ENCODE measurements around the gene ECT2.
"Not testable (repeated sequence)": the region's sequence is repeated elsewhere in the genome, so short reads cannot be mapped to it uniquely, and the experiment has no call there.

The ECT2 gene

GRCh38 chr3:172710664-172711453 is 39.7 kb upstream of the ECT2 start, which contains the start of gene NCEH1:
Gene NCEH1 (minus strand): TSS chr3:172711067. CDS start chr3:172710984, 83 bp downstream.
- Histone ChIP-seq H3K27me3 (ENCODE audit: low read depth) (no peaks in the 10 kb centered on the region), H3K9me3 (no peaks in the 10 kb centered on the region), H3K36me3 (replicated peaks) (no peaks in the 10 kb centered on the region), H3K4me1 (peaks cover 3% of the 10 kb centered on the region; the same call in 1 of the 2 replicates), H3K4me3 (peak within 1 kb of the TSS; percentile 71)
- in situ Hi-C loops (cut with MboI; ENCODE audit: low sequenced_read_pairs) = no loop called here
- peak; percentile 93 to 96 for DNase-seq (ENCODE audit: low spot score in 2 of 2)

- in situ Hi-C loops (cut with MboI; ENCODE audit: low sequenced_read_pairs) = no loop called here
- no peak for DNase-seq (ENCODE audit: low spot score in 2 of 2)
- H3K4me3 ChIP-seq = peak overlapping the region; percentile 71
- peaks cover 3% of the 10 kb centered on the region; the same call in 1 of the 2 replicates for H3K4me1 ChIP-seq
- no peaks in the 10 kb centered on the region for H3K9me3 ChIP-seq
- H3K27me3 ChIP-seq (ENCODE audit: low read depth) = no peaks in the 10 kb centered on the region
- H3K36me3 ChIP-seq (replicated peaks) = no peaks in the 10 kb centered on the region
Observed at GRCh38 chr3:172711454-172711795, 39.1 kb upstream of the ECT2 start.

GRCh38 chr3:172713316-172713715 is 37.2 kb upstream of the ECT2 start:
- in situ Hi-C loops (cut with MboI; ENCODE audit: low sequenced_read_pairs) = no loop called here
- no peaks in the 10 kb centered on the region for H3K36me3 ChIP-seq (replicated peaks)
- no peaks in the 10 kb centered on the region for H3K27me3 ChIP-seq (ENCODE audit: low read depth)
- H3K9me3 ChIP-seq = no peaks in the 10 kb centered on the region
- no peak for DNase-seq (ENCODE audit: low spot score in 2 of 2)
- H3K4me3 ChIP-seq = no peak overlapping the region
- H3K4me1 ChIP-seq = peaks cover 3% of the 10 kb centered on the region; the same call in 1 of the 2 replicates

GRCh38 chr3:172716476-172716875 is 34.0 kb upstream of the ECT2 start:
- DNase-seq (ENCODE audit: low spot score in 2 of 2) = no peak
- Histone ChIP-seq H3K4me3 (no peak overlapping the region), H3K27me3 (ENCODE audit: low read depth) (no peaks in the 10 kb centered on the region), H3K36me3 (replicated peaks) (no peaks in the 10 kb centered on the region), H3K4me1 (peaks cover 18% of the 10 kb centered on the region), H3K9me3 (no peaks in the 10 kb centered on the region)
- in situ Hi-C loops (cut with MboI; ENCODE audit: low sequenced_read_pairs) = no loop called here

- DNase-seq (ENCODE audit: low spot score in 2 of 2) = no peak
- in situ Hi-C loops (cut with MboI; ENCODE audit: low sequenced_read_pairs) = no loop called here
Observed at GRCh38 chr3:172717493-172718088, 32.9 kb upstream of the ECT2 start.

GRCh38 chr3:172722536-172723040 is 27.9 kb upstream of the ECT2 start:
- DNase-seq (ENCODE audit: low spot score in 2 of 2); H3K27me3 ChIP-seq (ENCODE audit: low read depth); H3K9me3 ChIP-seq; H3K36me3 ChIP-seq (replicated peaks); H3K4me3 ChIP-seq; in situ Hi-C loops (cut with MboI; ENCODE audit: low sequenced_read_pairs): not testable (repeated sequence)
- peaks cover 18% of the 10 kb centered on the region for H3K4me1 ChIP-seq

More at GRCh38 chr3:172717493-172718088, 32.9 kb upstream of the ECT2 start:
- Histone ChIP-seq H3K4me1 (peaks cover 18% of the 10 kb centered on the region), H3K9me3 (no peaks in the 10 kb centered on the region), H3K4me3 (no peak overlapping the region), H3K27me3 (ENCODE audit: low read depth) (no peaks in the 10 kb centered on the region), H3K36me3 (replicated peaks) (no peaks in the 10 kb centered on the region)

GRCh38 chr3:172726380-172726779 is 24.1 kb upstream of the ECT2 start:
- Histone ChIP-seq H3K4me3 (no peak overlapping the region), H3K36me3 (replicated peaks) (no peaks in the 10 kb centered on the region), H3K4me1 (no peaks in the 10 kb centered on the region), H3K9me3 (no peaks in the 10 kb centered on the region), H3K27me3 (ENCODE audit: low read depth) (0 out of 2 replicates have a peak, but pooled peaks cover 5% of the 10 kb centered on the region)
- in situ Hi-C loops (cut with MboI; ENCODE audit: low sequenced_read_pairs) = no loop called here
- no peak for DNase-seq (ENCODE audit: low spot score in 2 of 2)

GRCh38 chr3:172735014-172735413 is 15.5 kb upstream of the ECT2 start:
- in situ Hi-C loops (cut with MboI; ENCODE audit: low sequenced_read_pairs) = no loop called here
- H3K4me3 ChIP-seq = no peak overlapping the region
- DNase-seq (ENCODE audit: low spot score in 2 of 2) = no peak
- H3K36me3 ChIP-seq (replicated peaks) = no peaks in the 10 kb centered on the region
- no peaks in the 10 kb centered on the region for H3K9me3 ChIP-seq
- H3K4me1 ChIP-seq = no peaks in the 10 kb centered on the region
- H3K27me3 ChIP-seq (ENCODE audit: low read depth) = 0 out of 2 replicates have a peak, but pooled peaks cover 5% of the 10 kb centered on the region

- no peak overlapping the region for H3K4me3 ChIP-seq
- H3K9me3 ChIP-seq = no peaks in the 10 kb centered on the region
- no peak for DNase-seq (ENCODE audit: low spot score in 2 of 2)
- no peaks in the 10 kb centered on the region for H3K36me3 ChIP-seq (replicated peaks)
- no peaks in the 10 kb centered on the region for H3K27me3 ChIP-seq (ENCODE audit: low read depth)
- H3K4me1 ChIP-seq = no peaks in the 10 kb centered on the region
- in situ Hi-C loops (cut with MboI; ENCODE audit: low sequenced_read_pairs) = no loop called here
Observed at GRCh38 chr3:172739462-172739861, 11.1 kb upstream of the ECT2 start.

- H3K4me3 ChIP-seq = no peak overlapping the region
- no peaks in the 10 kb centered on the region for H3K36me3 ChIP-seq (replicated peaks)
- no peaks in the 10 kb centered on the region for H3K27me3 ChIP-seq (ENCODE audit: low read depth)
- H3K9me3 ChIP-seq = no peaks in the 10 kb centered on the region
- in situ Hi-C loops (cut with MboI; ENCODE audit: low sequenced_read_pairs) = no loop called here
- no peak for DNase-seq (ENCODE audit: low spot score in 2 of 2)
- H3K4me1 ChIP-seq = peaks cover 14% of the 10 kb centered on the region
Observed at GRCh38 chr3:172746475-172746874, 4.1 kb upstream of the ECT2 start.

GRCh38 chr3:172749230-172749965 is 1.1 kb upstream of the ECT2 start:
- Histone ChIP-seq H3K4me1 (peaks cover 19% of the 10 kb centered on the region), H3K36me3 (replicated peaks) (peaks cover 4% of the 10 kb centered on the region; the same call in 1 of the 2 replicates), H3K9me3 (no peaks in the 10 kb centered on the region), H3K4me3 (peak overlapping the region; percentile 86; the same call in 1 of the 2 replicates), H3K27me3 (ENCODE audit: low read depth) (no peaks in the 10 kb centered on the region)
- in situ Hi-C loops (cut with MboI; ENCODE audit: low sequenced_read_pairs) = no loop called here
- DNase-seq (ENCODE audit: low spot score in 2 of 2) = peak; percentile 58 to 76

GRCh38 chr3:172750069-172750367 is 508 bp upstream of the ECT2 start:
- Histone ChIP-seq H3K27me3 (ENCODE audit: low read depth) (no peaks in the 10 kb centered on the region), H3K4me1 (peaks cover 24% of the 10 kb centered on the region), H3K9me3 (no peaks in the 10 kb centered on the region), H3K36me3 (replicated peaks) (peaks cover 10% of the 10 kb centered on the region), H3K4me3 (peak overlapping the region; percentile 86)
- DNase-seq (ENCODE audit: low spot score in 2 of 2) = no peak
- in situ Hi-C loops (cut with MboI; ENCODE audit: low sequenced_read_pairs) = no loop called here

GRCh38 chr3:172751175-172751704 is 714 bp downstream of the ECT2 start:
- peak; percentile 32 to 39 for DNase-seq (ENCODE audit: low spot score in 2 of 2)
- H3K36me3 ChIP-seq (replicated peaks) = peaks cover 22% of the 10 kb centered on the region
- in situ Hi-C loops (cut with MboI; ENCODE audit: low sequenced_read_pairs) = no loop called here
- peak overlapping the region; percentile 86 for H3K4me3 ChIP-seq
- no peaks in the 10 kb centered on the region for H3K9me3 ChIP-seq
- H3K27me3 ChIP-seq (ENCODE audit: low read depth) = no peaks in the 10 kb centered on the region
- peaks cover 25% of the 10 kb centered on the region for H3K4me1 ChIP-seq

Data from HAP-1 (cell line).